Lung (tissue), 12 donors: ENCODE data around the gene NEUROD4. TPM values are rescaled to one million over a fixed set of nuclear protein-coding genes. Genes with fewer than 3 reads are reported as not detected.

ENCODE experiments used
- ATAC-seq: fragments of 200-7000 bp; cut with Tn5 transposase; one replicate; pipeline ENCODE4 v1.9.1; 2020; ENCODE audit warnings: moderate number of reproducible peaks; ENCODE audit not compliant: insufficient read depth, low FRiP score
- DNase-seq, 3 donors: peaks; one replicate each; pipeline ENCODE4 v3.0.0-alpha.2; 2013 to 2017
- H3K27ac ChIP-seq, 2 donors: one replicate each; pipeline ENCODE4 v1.5.1; 2013; ENCODE audit warnings: mild to moderate bottlenecking in 2 of 2, moderate library complexity in 2 of 2, control low read depth in 1 of 2, inconsistent platforms in 1 of 2, low read depth in 1 of 2, low read length in 1 of 2
- H3K27me3 ChIP-seq, 3 donors: one replicate each; pipeline ENCODE4 v1.5.1; 2013; ENCODE audit warnings: low read length in 2 of 3; ENCODE audit not compliant: control insufficient read depth in 3 of 3, insufficient read depth in 3 of 3
- H3K36me3 ChIP-seq, 4 donors: one replicate each; pipeline ENCODE4 v1.5.1; 2013; ENCODE audit warnings: low read length in 4 of 4, mild to moderate bottlenecking in 1 of 4, moderate library complexity in 1 of 4; ENCODE audit not compliant: control insufficient read depth in 4 of 4, insufficient read depth in 4 of 4
- H3K4me1 ChIP-seq, 5 donors: one replicate each; pipeline ENCODE4 v1.5.1; 2013; ENCODE audit warnings: low read length in 5 of 5, mild to moderate bottlenecking in 2 of 5, moderate library complexity in 1 of 5; ENCODE audit not compliant: control insufficient read depth in 5 of 5, insufficient read depth in 5 of 5
- H3K4me3 ChIP-seq: one replicate; pipeline ENCODE4 v1.5.1; 2013; ENCODE audit warnings: mild to moderate bottlenecking, control low read depth, moderate library complexity
- H3K9ac ChIP-seq, 2 donors: one replicate each; pipeline ENCODE4 v1.5.1; 2013; ENCODE audit warnings: low read length in 2 of 2, control low read depth in 1 of 2; ENCODE audit not compliant: insufficient read depth in 1 of 2
- H3K9me3 ChIP-seq, 4 donors: one replicate each; pipeline ENCODE4 v1.5.1; 2013; ENCODE audit warnings: low read length in 3 of 4, mild to moderate bottlenecking in 1 of 4, moderate library complexity in 1 of 4; ENCODE audit not compliant: control insufficient read depth in 4 of 4, insufficient read depth in 3 of 4
- CTCF ChIP-seq: IDR thresholded peaks from 2 replicates; pipeline ENCODE4 v1.5.1; 2012; ENCODE audit warnings: mild to moderate bottlenecking; ENCODE audit errors: control extremely low read depth, extremely low read depth
- WGBS, 2 donors: extraction: QIAGEN DNeasy Blood & Tissue Kit; methylation state at CpG; one replicate each; pipeline ENCODE4 v1.1.7; 2013; 5-methylcytosine and 5-hydroxymethylcytosine counted together
- polyA plus RNA-seq, 2 donors: library from polyadenylated mRNA; stranded (reverse); fragments of 200-250 nt; gene quantifications; one replicate each; pipeline ENCODE4 v1.2.1, GENCODE V29; 2013
- total RNA-seq, 2 donors: library from RNA; depleted of rRNA in 1 of 2; stranded (reverse); fragments of >200 nt in 1 of 2; gene quantifications; one replicate each; pipeline ENCODE4 v1.2.1, GENCODE V29; 2014 to 2021
- donor health status: control.
- donor health status: control.
- donor health status: Bipolar disorder and iron deficiency.
- donor health status: healthy.
- donor health status: DM: yes; HTN: yes; CAD: no.

NEUROD4 gene
- total and polyA plus RNA-seq, 4 donors = not detected

DNA sequence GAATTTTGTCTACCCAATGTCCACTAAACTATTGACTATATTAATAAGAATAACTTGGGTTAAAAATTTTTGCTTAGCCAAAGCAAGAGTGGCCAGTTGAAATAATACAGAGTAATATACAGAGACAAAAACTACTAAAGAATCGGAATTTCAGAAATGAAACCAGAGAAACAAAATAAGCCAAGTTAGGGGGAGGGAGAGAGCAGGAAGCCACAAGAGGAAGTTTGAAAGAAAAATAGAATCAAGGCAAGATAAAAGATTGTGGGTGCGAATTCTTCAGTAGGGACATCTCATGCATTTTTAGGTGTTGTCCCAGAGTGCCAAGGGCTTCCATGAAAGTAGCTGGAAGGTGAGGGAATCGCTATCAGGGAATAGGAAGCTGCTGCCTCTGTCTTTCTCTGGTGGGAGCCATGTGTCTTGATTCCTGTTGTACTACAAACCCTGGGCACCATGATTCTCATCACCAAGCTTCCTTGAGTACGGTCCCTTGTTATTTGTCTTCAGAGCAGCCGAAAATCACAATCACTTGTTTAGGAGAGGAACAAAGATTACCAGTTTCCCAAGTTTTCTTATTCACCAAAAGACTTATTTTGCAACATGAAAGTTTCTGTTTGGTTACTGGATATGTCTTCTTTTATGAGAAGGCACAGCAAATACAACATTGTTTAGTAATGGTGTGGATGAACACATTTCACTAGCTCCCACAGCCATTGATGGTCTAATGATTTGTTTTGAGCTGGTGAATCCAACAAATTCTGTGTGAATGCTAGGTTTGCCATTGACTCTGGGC lies 16.7 kb downstream of the NEUROD4 start:
- Histone ChIP-seq H3K36me3 (no peaks in the 10 kb centered on the region), H3K27me3 (peaks cover 0 to 2% (median 0%) of the 10 kb centered on the region in 3 donors), H3K4me1 (no peaks in the 10 kb centered on the region), H3K9ac (no peak overlapping the region), H3K9me3 (no peaks in the 10 kb centered on the region), H3K27ac (no peak overlapping the region), H3K4me3 (no peak overlapping the region)
- TF ChIP-seq CTCF = no peak
- ATAC-seq = no peak
- WGBS, 2 donors = 61 to 70% methylated on average over 5 of the region's 5 CpGs
- no peak for DNase-seq

GRCh38 chr12:55037351-55037987 lies 17.7 kb downstream of the NEUROD4 start:
- H3K9ac ChIP-seq = no peak overlapping the region
- no peaks in the 10 kb centered on the region for H3K36me3 ChIP-seq
- WGBS, 2 donors = 78% methylated on average over 5 of the region's 5 CpGs
- no peaks in the 10 kb centered on the region for H3K9me3 ChIP-seq
- no peak overlapping the region for H3K27ac ChIP-seq
- peaks cover 0 to 3% (median 0%) of the 10 kb centered on the region in 3 donors for H3K27me3 ChIP-seq
- no peak overlapping the region for H3K4me3 ChIP-seq
- ATAC-seq (no peak), DNase-seq (no peak)
- no peaks in the 10 kb centered on the region for H3K4me1 ChIP-seq
- TF ChIP-seq CTCF = no peak

GRCh38 chr12:55039395-55040354 lies 19.9 kb downstream of the NEUROD4 start:
- Histone ChIP-seq H3K27me3 (peaks cover 0 to 3% (median 0%) of the 10 kb centered on the region in 3 donors), H3K36me3 (no peaks in the 10 kb centered on the region), H3K9me3 (no peaks in the 10 kb centered on the region), H3K4me1 (no peaks in the 10 kb centered on the region), H3K4me3 (no peak overlapping the region), H3K27ac (no peak overlapping the region), H3K9ac (no peak overlapping the region)
- DNase-seq (no peak), ATAC-seq (no peak)
- 68 to 85% methylated on average over 10 of the region's 10 CpGs for WGBS, 2 donors
- TF ChIP-seq CTCF = no peak
